ENCODE measurements around the gene SALL2. TPM values are rescaled to one million over a fixed set of nuclear protein-coding genes. Genes with fewer than 3 reads are reported as not detected.

SALL2 gene
- total RNA-seq (ENCODE audit: low replicate concordance) = 16.2 and 75.8 TPM in 2 replicates
- long read RNA-seq, partial matches to known transcripts = 1 of 8 reads
- long read RNA-seq, other reads (novel, unspliced or antisense) = 6 of 8 reads

DNA sequence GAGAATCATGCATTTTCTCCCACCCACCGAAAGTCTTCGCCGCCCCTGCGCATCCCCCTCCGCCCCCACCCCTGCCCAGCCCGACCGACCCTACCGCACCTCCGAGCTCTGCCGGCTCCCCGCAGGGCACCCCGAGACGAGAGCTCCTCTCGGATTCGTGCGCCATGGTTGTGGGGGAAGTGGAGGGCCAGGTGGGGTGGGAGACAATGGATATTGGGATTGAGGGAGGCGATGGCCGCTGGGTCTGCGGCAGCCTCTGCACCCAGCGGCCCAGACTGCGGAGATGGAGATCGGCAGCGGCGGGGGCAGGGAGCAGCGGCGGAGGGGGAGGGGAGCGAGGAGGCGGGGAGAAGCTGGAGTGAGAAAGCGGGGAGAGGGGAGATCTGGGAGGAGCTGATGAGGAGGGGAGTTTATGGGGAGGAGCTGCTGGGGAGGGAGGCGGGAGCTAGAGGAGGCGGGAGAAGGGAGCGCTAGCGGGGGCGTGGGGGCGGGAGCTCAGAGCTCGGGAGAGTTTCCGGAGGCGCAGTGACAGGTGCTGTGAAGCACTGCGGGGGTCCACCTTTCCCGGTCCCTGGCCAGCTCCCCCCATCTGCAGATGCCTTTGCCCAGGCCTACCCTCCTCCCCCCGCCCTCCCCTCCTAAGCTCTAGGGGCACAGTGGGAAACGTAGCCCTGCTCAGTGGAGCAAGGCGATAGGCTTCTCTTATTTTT lies at the start of gene SALL2:
Gene SALL2, minus strand, starts transcription at position 385 of the 710 bp plus-strand sequence. Its CDS starts 219 bp downstream, at position 166.
- peak; percentile 83 for DNase-seq (ENCODE audit: extremely low spot score, unreplicated experiment)
- H3K9me3 Mint-ChIP-seq = no peaks in the 10 kb centered on the region
- TF ChIP-seq, protein P1, sequence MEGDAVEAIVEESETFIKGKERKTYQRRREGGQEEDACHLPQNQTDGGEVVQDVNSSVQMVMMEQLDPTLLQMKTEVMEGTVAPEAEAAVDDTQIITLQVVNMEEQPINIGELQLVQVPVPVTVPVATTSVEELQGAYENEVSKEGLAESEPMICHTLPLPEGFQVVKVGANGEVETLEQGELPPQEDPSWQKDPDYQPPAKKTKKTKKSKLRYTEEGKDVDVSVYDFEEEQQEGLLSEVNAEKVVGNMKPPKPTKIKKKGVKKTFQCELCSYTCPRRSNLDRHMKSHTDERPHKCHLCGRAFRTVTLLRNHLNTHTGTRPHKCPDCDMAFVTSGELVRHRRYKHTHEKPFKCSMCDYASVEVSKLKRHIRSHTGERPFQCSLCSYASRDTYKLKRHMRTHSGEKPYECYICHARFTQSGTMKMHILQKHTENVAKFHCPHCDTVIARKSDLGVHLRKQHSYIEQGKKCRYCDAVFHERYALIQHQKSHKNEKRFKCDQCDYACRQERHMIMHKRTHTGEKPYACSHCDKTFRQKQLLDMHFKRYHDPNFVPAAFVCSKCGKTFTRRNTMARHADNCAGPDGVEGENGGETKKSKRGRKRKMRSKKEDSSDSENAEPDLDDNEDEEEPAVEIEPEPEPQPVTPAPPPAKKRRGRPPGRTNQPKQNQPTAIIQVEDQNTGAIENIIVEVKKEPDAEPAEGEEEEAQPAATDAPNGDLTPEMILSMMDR (conservative IDR thresholded peaks at IDR 0.05) = no peak
- peak within 1 kb of the TSS; percentile 75 for H3K27ac Mint-ChIP-seq
- peak within 1 kb of the TSS; percentile 96 for H3K4me3 Mint-ChIP-seq
- H3K4me1 Mint-ChIP-seq (ENCODE audit: unreplicated experiment) = peaks cover 25% of the 10 kb centered on the region
- no peaks in the 10 kb centered on the region for H3K27me3 Mint-ChIP-seq
- peaks cover 14% of the 10 kb centered on the region for H3K36me3 Mint-ChIP-seq

DNA sequence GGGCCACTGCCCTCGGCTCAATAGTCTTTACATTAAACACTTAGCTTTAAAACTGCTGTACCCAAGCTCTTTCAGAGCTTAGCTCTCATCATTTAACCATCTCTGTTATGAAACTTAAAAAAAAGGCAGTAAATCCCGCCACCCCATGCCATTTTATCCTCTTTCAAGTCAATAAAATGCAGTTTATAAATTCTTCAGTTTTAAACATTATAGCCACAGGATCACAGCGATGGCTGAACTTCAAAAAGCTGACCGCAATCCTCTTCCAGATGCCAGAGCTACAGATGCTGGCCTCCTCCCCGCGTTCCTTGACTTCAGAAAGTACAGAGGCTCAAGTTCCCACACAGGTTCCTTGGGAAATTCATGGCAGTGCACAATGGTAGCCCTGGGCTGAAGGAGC lies 49.5 kb upstream of the SALL2 start:
- H3K27me3 Mint-ChIP-seq = peaks cover 2% of the 10 kb centered on the region
- TF ChIP-seq, protein P1 (conservative IDR thresholded peaks at IDR 0.05) = no peak
- no peak for DNase-seq (ENCODE audit: extremely low spot score, unreplicated experiment)

GRCh38 chr14:21572604-21573003 lies 46.5 kb upstream of the SALL2 start:
- TF ChIP-seq, protein P1 (conservative IDR thresholded peaks at IDR 0.05) = no peak
- H3K27ac Mint-ChIP-seq = no peak overlapping the region
- H3K4me3 Mint-ChIP-seq = no peak overlapping the region
- no peaks in the 10 kb centered on the region for H3K27me3 Mint-ChIP-seq
- H3K36me3 Mint-ChIP-seq = no peaks in the 10 kb centered on the region
- H3K4me1 Mint-ChIP-seq (ENCODE audit: unreplicated experiment) = no peaks in the 10 kb centered on the region
- DNase-seq (ENCODE audit: extremely low spot score, unreplicated experiment) = no peak
- H3K9me3 Mint-ChIP-seq = no peaks in the 10 kb centered on the region

More for the DNA sequence above, 49.5 kb upstream of the SALL2 start:
- Mint-ChIP-seq H3K9me3 (no peaks in the 10 kb centered on the region), H3K27ac (no peak overlapping the region), H3K4me3 (no peak overlapping the region), H3K4me1 (ENCODE audit: unreplicated experiment) (no peaks in the 10 kb centered on the region), H3K36me3 (no peaks in the 10 kb centered on the region)

GRCh38 chr14:21558703-21559170 lies 32.6 kb upstream of the SALL2 start:
- Mint-ChIP-seq H3K27ac (no peak overlapping the region), H3K4me3 (peak overlapping the region; percentile 63), H3K27me3 (no peaks in the 10 kb centered on the region), H3K4me1 (ENCODE audit: unreplicated experiment) (peaks cover 15% of the 10 kb centered on the region), H3K36me3 (no peaks in the 10 kb centered on the region), H3K9me3 (no peaks in the 10 kb centered on the region)
- no peak for DNase-seq (ENCODE audit: extremely low spot score, unreplicated experiment)
- TF ChIP-seq, protein P1 (conservative IDR thresholded peaks at IDR 0.05) = no peak

DNA sequence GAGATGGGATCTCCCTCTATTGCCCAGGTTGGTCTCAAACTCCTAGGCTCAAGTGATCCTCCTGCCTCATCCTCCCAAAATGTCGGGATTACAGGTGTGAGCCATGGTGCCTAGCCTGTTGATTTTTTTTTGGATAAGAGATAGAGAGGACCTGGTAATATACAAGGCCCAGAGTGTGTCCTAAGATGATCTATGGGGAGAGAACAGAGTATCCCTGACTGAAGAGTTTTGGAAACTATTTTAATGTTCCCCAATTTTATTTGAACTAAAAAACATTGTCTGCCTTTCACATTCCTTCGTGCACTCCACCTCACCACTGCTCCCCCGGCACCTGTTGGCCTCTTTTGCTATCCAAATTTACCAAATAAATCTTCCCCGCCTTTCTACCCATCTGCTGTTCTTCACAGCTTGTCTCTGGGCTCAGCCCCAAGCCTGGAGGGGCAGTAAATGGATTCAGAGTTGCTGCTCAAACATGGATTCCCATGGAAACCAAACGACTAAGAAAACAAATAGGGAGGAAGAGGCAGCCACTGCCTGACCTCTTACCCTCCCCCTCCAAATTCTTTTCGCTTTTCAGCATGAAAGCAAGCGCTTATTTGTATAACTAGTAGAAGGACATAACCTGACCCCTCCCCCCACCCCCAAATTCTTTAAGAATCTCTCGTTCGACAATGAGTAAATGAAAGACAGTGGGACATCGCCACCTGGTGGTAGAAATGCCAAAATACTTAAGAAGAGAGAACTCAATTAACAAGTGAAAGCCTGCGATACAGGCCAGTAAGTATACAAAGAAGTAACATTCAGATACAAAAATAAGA lies 31.1 kb upstream of the SALL2 start:
- no peaks in the 10 kb centered on the region for H3K36me3 Mint-ChIP-seq
- peak; percentile 80 for DNase-seq (ENCODE audit: extremely low spot score, unreplicated experiment)
- H3K4me1 Mint-ChIP-seq (ENCODE audit: unreplicated experiment) = peaks cover 15% of the 10 kb centered on the region
- no peaks in the 10 kb centered on the region for H3K27me3 Mint-ChIP-seq
- peak overlapping the region; percentile 79 for H3K27ac Mint-ChIP-seq
- TF ChIP-seq, protein P1 (conservative IDR thresholded peaks at IDR 0.05) = peak; percentile 87
- peak overlapping the region; percentile 73 for H3K4me3 Mint-ChIP-seq
- H3K9me3 Mint-ChIP-seq = no peaks in the 10 kb centered on the region
